SK-N-MC (cell line): ENCODE measurements around the gene CEP131.

Experiments
- DNase-seq: peaks from one replicate; pipeline ENCODE4 v3.0.0-alpha.2; 2011; ENCODE audit warnings: low read depth, low spot score
- H3K27ac ChIP-seq: fragments of 200-600 bp; sonication (generic); 2 replicates; pipeline ENCODE4 v1.5.1; 2016; ENCODE audit warnings: mixed run types
- H3K36me3 ChIP-seq: fragments of 200-600 bp; sonication (generic); 2 replicates; pipeline ENCODE4 v1.6.1; 2017; ENCODE audit warnings: antibody characterized with exemption, low read length, mixed read lengths; ENCODE audit not compliant: insufficient read depth
- H3K4me3 ChIP-seq: fragments of 200-600 bp; sonication (generic); 2 replicates; pipeline ENCODE4 v1.5.1; 2016
- H3K9ac ChIP-seq: fragments of 200-600 bp; sonication (generic); 2 replicates; pipeline ENCODE4 v1.8.0; 2017; ENCODE audit warnings: mixed run types, mixed read lengths; ENCODE audit not compliant: insufficient read length
- H3K9me3 ChIP-seq: fragments of 200-600 bp; sonication (generic); 2 replicates; pipeline ENCODE4 v1.6.1; 2017; ENCODE audit warnings: low read depth, mild to moderate bottlenecking, antibody characterized with exemption, low read length, moderate library complexity, mixed read lengths
- EZH2 ChIP-seq: fragments of 200-600 bp; sonication (generic); IDR thresholded peaks from one replicate; pipeline ENCODE4 v1.6.1; 2017; ENCODE audit warnings: antibody characterized with exemption
- FOXP2 ChIP-seq: optimal IDR thresholded peaks from 2 replicates; pipeline ENCODE3; 2011; ENCODE audit warnings: mild to moderate bottlenecking, moderate library complexity; ENCODE audit not compliant: insufficient read depth; ENCODE audit errors: extremely low read length, control extremely low read depth
- POLR2AphosphoS5 ChIP-seq: IDR thresholded peaks from 2 replicates; pipeline ENCODE4 v1.6.1; 2012; ENCODE audit warnings: mild to moderate bottlenecking, low read depth, low read length, borderline replicate concordance

CEP131 gene

DNA sequence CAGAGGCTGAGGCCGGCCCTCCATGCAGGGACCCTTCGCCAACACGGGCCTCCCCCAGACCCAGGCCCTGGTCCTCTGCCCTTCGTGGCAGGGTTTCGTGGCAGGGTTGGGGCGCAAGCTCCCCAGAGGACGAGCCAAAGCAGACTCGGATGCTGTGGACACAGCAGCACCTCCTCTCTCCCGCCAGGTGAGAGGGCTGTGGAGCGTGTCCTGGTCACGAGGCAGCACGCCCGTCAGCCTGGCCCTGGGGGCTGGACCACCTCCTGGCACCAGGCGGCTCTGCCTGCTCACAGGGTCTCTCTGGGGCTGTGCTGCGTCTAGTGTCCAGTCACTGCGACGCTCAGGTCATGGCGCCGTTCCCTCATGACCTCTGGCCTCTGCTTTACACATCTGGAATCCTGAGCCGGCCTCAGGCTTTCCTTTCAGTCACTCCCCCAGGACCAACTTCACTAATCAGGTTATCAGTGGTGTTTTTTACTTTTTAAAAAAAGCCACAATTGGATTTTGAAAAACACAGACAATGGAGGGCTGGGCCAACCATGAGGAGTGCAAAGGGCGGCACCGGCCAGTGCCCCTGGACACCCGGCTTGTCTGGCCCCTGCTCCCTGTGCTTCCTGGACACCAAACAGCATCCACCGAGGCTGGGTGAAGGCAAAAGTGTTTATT is 21.7 kb upstream of the CEP131 start:
- peak overlapping the region; percentile 5; the same call in 1 of the 2 replicates for H3K27ac ChIP-seq
- no peak; the same call in 1 of the 2 replicates for TF ChIP-seq POLR2AphosphoS5
- no peak overlapping the region for H3K4me3 ChIP-seq
- H3K9me3 ChIP-seq: no peaks in the 10 kb centered on the region
- DNase-seq: no peak
- peaks cover 4% of the 10 kb centered on the region for H3K36me3 ChIP-seq
- no peak overlapping the region for H3K9ac ChIP-seq

DNA sequence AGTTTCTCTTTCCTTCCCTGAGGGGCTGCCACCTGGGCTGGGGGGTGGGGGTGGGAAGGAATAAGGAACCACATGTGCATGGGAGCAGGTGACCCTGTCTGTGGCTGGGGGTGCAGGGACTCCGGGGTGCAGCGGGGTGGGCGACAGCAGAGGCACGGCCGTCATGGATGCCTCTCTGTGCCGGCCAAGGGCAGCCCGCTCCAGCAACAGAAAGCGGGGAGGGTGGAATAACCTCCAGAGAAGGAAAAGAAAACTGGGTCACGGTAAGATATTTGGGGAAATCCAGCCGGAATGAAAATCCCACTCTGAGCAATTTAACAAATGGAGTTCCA is 20.5 kb upstream of the CEP131 start:
- Histone ChIP-seq H3K9me3 (no peaks in the 10 kb centered on the region), H3K4me3 (no peak overlapping the region), H3K36me3 (peaks cover 4% of the 10 kb centered on the region), H3K27ac (no peak overlapping the region), H3K9ac (no peak overlapping the region)
- no peak for DNase-seq
- TF ChIP-seq FOXP2 (no peak), POLR2AphosphoS5 (no peak), EZH2 (no peak)

DNA sequence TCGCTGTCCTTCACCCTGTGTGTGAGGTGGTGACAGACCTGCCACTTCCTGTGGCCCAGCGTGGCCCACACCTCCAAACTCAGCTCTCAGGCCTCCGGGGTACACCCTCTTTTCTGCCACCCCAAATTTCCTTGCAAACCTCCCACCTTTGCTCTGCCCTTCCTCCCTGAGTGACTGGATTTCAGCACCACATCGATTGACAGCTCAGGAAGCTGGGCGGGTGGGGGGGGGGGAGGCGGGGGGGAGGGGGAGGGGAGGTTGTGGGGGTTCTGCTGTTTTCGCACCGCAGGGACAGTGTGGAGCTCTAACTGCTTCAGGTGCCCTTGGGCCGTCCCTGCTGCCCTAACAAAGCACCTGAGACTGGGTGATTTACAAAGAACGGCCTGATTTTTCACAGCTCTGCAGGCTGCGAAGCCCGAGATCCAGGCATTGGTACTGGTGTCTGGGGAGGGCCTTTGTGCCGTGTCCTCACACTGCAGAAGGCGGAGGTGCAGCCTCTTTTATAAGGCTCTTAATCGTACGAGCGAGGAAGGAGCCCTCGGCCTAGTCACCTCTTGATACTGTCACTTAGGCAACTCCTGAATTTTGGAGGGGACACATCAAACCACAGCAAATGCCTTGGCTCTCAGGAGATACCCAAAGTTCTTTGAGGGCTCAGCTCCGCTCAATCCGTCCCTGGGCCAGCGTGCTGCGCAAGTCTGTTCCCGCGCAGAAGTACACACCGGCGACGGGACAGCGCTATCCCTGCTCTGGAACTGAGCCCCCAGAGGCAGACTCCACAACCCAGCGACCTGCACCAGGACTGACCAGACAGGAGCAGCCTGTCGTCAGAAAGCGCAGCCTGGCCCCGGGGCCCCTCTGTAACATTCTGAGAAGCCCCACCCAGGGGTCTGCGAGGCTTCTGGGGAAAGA is 19.9 kb upstream of the CEP131 start:
- TF ChIP-seq EZH2 (no peak), FOXP2 (no peak), POLR2AphosphoS5 (no peak)
- H3K36me3 ChIP-seq: peaks cover 4% of the 10 kb centered on the region
- no peak overlapping the region for H3K4me3 ChIP-seq
- H3K9ac ChIP-seq: no peak overlapping the region
- H3K9me3 ChIP-seq: no peaks in the 10 kb centered on the region
- H3K27ac ChIP-seq: no peak overlapping the region
- no peak for DNase-seq

DNA sequence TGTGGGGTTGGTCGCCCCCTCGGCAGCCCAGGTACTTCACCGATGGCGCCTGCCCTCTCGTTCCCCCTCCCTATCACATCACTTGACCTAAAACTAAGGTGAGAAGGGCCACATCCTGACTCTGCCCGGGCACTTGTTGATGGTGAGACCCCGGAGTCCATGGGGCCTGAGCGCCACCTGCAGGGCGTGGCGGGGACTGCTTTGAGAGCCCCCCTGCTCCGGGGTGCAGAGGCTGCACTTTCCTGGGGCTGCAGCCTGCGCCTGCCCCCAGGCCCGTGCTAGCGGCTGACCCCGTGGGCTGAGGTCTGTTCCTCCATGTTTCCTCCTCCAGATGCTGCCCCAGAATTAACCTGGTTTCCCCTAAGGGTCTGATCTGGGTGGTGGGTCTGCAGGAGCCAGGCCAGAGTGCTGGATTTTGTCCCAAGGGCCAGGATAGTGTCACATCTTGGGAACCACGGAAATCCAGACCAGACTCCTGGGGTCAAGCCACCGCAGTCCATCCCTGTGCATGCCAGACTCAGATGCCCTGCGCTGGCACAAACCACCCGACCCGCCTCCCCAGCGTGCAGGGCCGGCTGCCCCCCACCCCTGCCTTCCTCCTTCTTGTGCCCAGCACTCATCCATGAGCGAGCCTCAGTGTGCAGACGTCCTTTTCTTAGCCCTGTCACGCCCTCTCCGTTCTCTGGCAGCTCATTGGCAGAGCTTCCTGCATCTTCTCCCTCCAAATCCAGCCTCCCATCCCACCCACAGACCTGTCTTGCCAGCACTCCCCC is 19.1 kb upstream of the CEP131 start:
- H3K9ac ChIP-seq: no peak overlapping the region
- no peak overlapping the region for H3K4me3 ChIP-seq
- H3K27ac ChIP-seq: no peak overlapping the region
- no peak for DNase-seq
- no peaks in the 10 kb centered on the region for H3K9me3 ChIP-seq
- peaks cover 4% of the 10 kb centered on the region for H3K36me3 ChIP-seq
- TF ChIP-seq FOXP2 (no peak), EZH2 (no peak), POLR2AphosphoS5 (no peak; the same call in 1 of the 2 replicates)

GRCh38 chr17:81241203-81241602 is 18.4 kb upstream of the CEP131 start:
- Histone ChIP-seq H3K9me3 (no peaks in the 10 kb centered on the region), H3K27ac (no peak overlapping the region), H3K36me3 (peaks cover 4% of the 10 kb centered on the region), H3K9ac (no peak overlapping the region), H3K4me3 (no peak overlapping the region)
- DNase-seq: no peak
- TF ChIP-seq POLR2AphosphoS5: no peak
- no peak for TF ChIP-seq EZH2
- TF ChIP-seq FOXP2: no peak

- H3K4me3 ChIP-seq: peak overlapping the region; percentile 96
- H3K27ac ChIP-seq: no peak overlapping the region
These were observed 18.0 kb upstream of the CEP131 start for GRCh38 chr17:81240761-81241160.

GRCh38 chr17:81239714-81240555 is 17.2 kb upstream of the CEP131 start:
- H3K9me3 ChIP-seq: no peaks in the 10 kb centered on the region
- no peak; the same call in 1 of the 2 replicates for TF ChIP-seq POLR2AphosphoS5
- no peak for TF ChIP-seq EZH2
- TF ChIP-seq FOXP2: no peak
- H3K9ac ChIP-seq: peak overlapping the region; percentile 88
- peaks cover 4% of the 10 kb centered on the region for H3K36me3 ChIP-seq
- no peak for DNase-seq
- peak overlapping the region; percentile 96 for H3K4me3 ChIP-seq
- peak overlapping the region; percentile 33; the same call in 1 of the 2 replicates for H3K27ac ChIP-seq

More at GRCh38 chr17:81240761-81241160, 18.0 kb upstream of the CEP131 start:
- TF ChIP-seq POLR2AphosphoS5 (no peak), FOXP2 (no peak), EZH2 (no peak)
- Histone ChIP-seq H3K36me3 (peaks cover 4% of the 10 kb centered on the region), H3K9ac (no peak overlapping the region), H3K9me3 (no peaks in the 10 kb centered on the region)
- no peak for DNase-seq

GRCh38 chr17:81238815-81239713 is 16.3 kb upstream of the CEP131 start, which contains the start of the genes NDUFAF8 and TEPSIN:
TSS of gene NDUFAF8 (plus strand) at chr17:81239318. CDS start at chr17:81239364, 46 bp downstream.
TSS of gene TEPSIN (minus strand) at chr17:81239055. CDS start at chr17:81239033, 22 bp downstream.
- no peak for TF ChIP-seq FOXP2
- TF ChIP-seq POLR2AphosphoS5: peak; percentile 67
- TF ChIP-seq EZH2: no peak
- peak; percentile 98 for DNase-seq

More at GRCh38 chr17:81238815-81239713, 16.3 kb upstream of the CEP131 start, which contains the start of the genes NDUFAF8 and TEPSIN:
- Histone ChIP-seq H3K9me3 (no peaks in the 10 kb centered on the region), H3K27ac (peak within 1 kb of the TSS; percentile 33; the same call in 1 of the 2 replicates), H3K4me3 (peak within 1 kb of the TSS; percentile 96), H3K9ac (peak within 1 kb of the TSS; percentile 88), H3K36me3 (peaks cover 4% of the 10 kb centered on the region)
